Bone marrow (tissue), 2 donors: ENCODE results near the gene HLA-E.
"Not testable (repeated sequence)": the region's sequence is repeated elsewhere in the genome, so short reads cannot be mapped to it uniquely, and the experiment has no call there.

Experiments used
- DNase-seq, 2 donors: peaks; one replicate each; lab custom pipeline; 2025; lab: John Stamatoyannopoulos, UW

HLA-E gene

DNA sequence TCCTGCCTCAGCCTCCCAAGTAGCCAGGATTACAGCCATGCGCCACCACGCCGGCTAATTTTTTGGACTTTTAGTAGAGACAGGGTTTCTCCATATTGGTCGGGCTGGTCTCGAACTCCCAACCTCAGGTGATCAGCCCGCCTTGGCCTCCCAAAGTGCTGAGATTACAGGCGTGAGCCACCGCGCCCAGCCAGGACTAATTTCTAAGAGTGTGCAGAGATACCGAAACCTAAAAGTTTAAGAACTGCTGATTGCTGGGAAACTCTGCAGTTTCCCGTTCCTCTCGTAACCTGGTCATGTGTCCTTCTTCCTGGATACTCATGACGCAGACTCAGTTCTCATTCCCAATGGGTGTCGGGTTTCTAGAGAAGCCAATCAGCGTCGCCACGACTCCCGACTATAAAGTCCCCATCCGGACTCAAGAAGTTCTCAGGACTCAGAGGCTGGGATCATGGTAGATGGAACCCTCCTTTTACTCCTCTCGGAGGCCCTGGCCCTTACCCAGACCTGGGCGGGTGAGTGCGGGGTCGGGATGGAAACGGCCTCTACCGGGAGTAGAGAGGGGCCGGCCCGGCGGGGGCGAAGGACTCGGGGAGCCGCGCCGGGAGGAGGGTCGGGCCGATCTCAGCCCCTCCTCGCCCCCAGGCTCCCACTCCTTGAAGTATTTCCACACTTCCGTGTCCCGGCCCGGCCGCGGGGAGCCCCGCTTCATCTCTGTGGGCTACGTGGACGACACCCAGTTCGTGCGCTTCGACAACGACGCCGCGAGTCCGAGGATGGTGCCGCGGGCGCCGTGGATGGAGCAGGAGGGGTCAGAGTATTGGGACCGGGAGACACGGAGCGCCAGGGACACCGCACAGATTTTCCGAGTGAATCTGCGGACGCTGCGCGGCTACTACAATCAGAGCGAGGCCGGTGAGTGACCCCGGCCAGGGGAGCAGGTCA is at the start of gene HLA-E:
Gene HLA-E (plus strand): TSS at position 429 of the 945 bp plus-strand sequence. CDS start 23 bp downstream, at position 452.
- DNase-seq = peak; percentile 70 to 98

DNA sequence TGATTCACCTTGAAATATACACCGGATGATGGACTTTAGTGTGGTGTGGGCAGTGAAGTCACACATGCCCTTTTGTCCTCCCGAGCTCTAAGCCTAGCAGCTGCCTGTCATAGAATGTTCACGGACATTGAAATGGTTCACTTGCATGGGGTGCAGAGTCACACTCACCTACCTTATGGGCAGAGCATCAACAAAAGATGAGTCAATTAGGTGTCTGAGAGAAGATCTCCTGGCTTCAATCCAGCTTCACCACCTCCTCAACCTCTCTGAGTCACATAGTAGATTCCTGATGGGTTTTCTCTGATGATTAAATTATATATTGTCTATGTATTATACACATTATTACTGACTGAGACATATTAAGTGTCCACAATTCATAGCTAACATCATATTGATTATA is 48.1 kb upstream of the HLA-E start:
- no peak for DNase-seq

DNA sequence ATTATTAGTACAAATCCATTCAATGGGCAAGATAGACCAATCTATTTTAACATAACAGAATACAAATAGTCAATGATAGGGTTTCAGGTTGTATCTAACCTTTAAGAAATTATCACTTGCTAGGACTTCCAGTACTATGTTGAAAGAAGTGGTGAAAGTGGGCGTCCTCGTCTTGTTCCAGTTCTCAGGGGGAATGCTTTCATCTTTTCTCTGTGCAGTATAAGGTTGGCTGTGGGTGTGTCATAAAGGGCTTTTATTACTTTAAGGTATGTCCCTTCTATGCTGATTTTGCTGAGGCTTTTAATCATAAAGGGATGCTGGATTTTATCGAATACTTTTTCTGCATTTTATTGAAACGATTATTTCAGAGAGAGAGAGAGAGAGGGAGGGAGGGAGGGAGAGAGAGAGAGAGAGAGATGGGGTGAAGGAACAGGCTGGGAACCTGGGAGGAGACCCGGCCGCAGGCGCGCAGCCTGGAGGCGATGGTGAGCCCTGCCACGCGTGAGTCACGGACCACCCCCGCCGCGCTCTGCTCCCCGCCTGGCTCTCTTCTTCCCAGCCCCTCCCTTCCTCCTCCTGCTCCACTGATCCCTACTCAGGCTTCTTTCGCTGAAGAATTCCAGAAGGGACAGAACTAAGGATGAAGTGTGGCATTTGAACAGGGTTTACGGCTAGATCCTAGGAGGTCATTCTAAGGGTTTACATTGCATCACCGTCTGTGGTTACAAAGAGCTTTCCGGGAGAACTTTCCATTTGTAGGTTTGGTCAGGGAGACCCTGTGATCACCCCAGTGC is 45.5 kb upstream of the HLA-E start:
- no peak for DNase-seq

DNA sequence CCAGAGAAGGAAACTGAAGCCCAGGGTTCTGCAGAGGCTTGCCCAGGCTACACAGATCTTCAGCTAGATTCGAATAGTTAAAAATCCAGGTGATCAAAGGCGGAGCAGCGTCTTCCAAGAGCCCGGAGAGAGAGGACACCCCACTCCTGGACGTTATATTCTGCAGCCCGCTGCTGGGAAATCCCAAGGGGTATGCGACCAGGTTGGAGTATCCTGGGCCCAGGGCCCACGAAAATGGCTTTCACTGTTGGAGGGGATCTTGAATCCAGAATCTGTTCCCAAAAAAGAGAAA is 44.9 kb upstream of the HLA-E start:
- DNase-seq = no peak

DNA sequence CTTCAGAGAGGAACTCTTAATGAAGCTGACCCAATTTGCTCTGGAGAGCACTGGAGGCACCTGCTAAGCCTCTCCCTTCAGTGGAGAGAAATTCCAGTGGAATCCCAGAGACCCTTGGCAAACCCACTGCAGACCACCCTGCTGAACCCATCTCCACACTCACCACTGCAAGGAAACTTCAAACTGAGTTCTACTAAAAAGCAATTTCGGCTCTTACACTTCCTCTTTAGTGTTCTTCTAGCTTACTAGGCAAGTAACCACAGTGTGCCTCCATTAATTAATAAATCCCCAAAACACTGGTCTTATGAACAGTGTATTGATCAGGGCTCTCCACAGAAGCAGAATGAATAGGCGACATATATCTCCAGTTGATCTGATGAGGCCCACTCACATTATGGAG is 43.0 kb upstream of the HLA-E start:
- no peak for DNase-seq

DNA sequence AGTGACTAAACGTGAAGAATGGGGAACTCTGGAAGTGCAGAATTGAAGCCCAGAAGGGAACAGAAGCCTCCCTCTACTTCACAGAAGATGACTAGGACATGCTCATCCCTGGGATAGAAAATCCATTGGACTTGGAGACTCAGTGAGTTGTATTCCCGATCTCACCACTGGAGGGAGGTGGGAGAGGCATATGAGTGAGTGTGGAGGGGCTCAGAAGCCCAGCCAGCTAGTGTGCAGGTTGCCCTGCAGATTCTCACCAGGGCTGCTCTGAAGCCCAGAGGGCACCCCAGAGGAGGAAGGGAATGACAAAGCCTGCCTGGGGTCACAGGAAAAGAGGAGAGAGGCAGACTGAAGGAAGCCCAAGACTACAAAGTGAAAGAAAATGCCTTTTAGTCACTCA is 42.1 kb upstream of the HLA-E start:
- DNase-seq = no peak

DNA sequence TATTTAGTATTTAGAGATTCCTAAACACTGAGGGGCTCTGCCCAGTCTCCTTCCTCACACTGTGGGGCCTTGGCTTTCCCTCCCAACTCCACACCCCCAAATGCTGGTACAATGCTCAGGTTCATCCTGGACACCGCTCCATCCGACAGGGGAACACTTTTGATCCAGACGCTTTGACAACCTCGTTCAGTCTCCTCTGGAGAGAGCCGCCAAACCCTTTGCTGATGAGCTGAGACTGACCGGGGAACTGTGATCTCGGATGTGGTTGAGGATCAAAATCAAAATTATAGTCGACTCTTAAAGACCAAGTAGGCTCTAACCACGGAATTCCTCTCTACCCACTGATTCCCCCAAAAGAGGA is 38.8 kb upstream of the HLA-E start:
- DNase-seq = no peak

DNA sequence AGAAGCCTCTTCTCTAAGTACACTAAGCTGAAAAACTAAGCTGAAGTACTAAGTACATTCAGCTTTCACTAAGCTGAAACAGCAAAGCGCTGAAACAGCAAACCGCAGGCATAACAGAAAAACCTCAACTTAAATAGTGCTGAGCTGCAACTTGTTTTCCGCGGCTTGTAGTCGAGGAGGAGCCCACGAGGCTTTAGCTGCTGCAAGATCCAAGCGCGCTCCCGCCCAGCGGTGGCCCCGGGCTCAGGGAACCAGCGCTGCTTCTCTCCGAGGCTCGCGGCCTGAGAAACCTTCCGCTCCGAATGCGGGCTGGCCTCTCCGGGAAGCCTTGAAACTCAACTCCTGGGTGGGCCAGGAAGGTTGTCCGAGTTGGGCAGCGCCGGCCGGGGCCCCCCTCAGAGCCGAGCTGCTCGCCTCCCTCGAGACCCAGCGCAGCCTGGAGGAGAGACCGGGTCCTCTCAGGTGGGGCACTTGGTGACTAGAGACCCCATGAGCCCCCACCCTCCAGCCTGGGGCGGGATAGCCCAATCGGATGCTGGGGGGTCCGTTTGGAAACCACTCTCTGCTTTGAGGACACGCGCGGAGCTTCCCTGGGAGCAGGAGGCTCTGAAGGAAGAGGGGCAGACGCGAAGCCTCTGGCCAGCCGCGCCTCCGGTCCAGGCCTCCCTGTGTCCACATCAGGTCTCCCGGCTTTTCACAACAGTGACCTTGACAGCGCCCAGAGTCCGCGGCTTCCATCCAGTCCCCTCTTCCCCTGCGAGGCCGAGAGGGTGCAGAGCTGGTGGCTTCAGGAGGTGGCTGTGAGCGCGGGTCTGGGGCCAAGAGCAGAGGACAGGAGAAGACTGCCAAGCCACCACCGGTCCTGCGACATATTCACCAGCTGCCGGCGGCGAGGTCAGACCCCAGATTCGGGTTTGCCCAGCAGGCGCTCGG is 38.1 kb upstream of the HLA-E start:
- DNase-seq = peak in 1 of 2 donors; percentile 46

DNA sequence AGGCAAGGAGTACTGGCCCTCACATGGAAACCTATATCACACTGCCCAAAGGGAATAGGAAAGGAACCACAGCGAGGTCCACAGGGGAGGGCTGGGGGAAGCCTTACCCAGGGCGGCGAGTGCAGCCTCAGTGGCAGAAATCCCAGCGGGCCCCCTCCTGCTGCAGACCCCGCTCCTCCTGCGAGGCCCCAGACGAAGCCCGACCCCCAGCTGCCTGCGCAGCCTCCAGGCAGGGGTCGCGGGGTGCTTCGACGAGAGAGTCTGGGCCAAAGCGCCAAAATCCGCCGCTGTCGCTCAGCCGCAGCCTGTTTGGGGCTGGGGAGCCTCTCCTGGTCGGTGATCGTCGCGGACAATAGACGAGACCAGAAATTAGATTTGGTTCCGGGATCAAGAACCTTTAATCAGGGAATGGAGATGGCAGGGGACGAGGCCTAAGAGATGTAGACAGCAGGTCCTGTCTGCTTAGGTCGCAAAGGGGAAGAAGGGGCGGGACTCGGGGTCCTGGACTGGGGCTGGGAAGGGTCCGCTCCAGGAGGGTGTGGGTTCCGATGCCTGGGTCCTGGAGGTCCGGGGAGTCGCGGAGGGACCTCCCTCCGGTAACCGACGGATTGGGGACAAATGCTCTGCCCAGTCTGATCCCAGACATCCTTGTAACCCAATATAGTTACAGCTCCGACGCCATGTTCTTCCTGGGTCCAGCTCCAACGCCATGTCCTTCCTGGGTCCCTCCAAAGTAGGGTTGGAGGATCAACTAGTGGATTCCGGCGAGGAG is 36.4 kb upstream of the HLA-E start:
- DNase-seq = no peak

DNA sequence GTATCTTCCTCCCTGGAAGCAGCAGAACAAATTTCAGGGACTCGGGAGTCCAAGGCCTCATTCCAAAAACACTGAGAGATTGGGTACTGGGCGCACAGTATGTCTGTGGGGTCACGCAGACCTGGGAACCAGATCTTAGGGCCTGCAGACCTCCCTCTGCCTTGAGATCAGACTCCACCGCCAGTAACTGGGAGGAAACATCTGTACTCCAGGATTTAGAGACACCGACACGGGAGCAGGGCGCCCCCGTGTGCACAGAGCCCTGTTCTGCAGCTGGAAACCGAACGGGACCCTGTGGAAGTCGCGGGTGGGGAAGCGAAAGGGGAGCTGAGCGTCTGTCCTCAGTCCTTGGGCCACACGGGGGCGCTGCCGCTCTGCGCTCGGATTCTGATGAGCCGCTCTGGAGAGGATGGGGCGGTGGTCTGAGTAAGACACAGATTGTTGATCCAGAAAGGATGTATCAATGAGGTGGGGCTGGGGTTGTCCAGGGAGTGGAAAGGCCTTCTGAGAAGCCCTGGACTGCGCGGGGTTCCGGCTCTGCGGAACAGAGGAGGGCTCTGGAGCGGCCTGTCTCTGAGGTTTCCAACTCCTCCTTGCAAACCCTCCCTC is 35.7 kb upstream of the HLA-E start:
- DNase-seq = peak; percentile 52 to 84

DNA sequence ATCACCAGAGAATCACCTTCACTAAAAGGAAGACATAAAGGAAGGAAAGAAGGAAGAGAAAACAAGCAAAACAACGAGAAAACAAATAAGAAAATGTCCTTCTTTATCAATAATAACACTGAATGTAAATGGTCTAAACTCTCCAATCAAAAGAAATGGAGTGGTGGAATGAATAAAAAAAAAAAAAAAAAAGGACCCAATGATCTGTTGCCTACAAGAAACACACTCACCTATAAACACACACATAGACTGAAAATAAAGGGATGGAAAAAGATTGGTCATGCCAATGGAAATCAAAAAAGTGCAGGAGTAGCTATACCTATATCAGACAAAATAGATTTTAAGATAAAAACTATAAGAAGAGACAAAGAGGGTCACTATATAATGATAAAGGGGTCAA is 30.2 kb upstream of the HLA-E start:
- no peak for DNase-seq

DNA sequence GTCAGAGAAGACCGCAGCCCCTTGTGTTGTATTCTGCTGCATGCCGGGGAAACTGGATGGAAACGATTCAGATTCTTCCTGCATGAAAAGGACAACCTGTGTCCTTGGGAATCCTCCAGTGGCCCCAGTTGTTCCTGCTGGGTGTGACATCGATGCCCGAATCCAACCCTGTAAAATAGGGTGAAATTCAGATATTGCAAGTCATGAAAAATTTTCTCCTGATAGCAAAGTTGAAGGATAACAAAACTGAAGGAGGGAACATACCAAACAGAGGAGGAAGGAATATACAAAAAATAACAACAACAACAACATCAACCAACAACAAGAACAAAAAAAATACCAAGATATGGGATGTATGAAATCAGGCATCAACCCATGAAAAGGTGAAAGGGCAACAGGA is 28.3 kb upstream of the HLA-E start:
- DNase-seq = no peak

DNA sequence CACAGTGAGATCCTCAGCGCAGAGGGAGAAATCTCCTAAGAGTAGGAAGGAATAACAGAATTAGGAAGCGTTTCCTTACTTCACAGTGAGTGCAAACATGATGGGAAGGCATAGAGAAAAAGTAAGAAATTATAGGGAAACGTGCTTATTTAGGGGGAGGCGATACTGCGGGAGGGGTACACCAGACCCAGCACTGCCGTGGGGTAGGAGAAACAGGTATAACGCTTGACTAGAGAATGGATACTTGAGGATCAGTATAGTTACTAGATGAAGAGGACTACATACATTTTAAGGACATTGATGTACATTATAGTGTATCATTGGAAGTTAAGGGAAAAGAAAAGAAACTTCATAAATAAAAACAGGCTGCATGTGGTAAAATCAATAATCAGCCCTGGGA is 26.8 kb upstream of the HLA-E start:
- no peak for DNase-seq

DNA sequence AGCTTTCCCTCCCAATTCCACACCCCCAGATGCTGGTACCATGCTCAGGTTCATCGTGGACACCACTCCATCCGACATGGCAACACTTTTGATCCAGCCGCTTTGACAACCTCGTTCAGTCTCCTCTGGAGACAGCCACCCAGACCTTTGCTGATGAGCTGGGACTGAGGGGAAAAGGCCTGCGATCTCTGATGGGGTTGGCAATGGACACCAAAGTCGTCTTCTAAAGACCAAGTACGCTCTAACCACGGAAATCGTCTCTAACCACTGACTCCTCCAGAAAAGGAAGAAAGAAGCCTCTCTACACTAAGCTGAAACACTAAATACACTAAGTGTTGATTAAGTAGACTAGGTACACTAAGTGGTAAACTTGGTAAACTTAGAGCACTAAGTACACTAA is 26.1 kb upstream of the HLA-E start:
- DNase-seq = no peak

DNA sequence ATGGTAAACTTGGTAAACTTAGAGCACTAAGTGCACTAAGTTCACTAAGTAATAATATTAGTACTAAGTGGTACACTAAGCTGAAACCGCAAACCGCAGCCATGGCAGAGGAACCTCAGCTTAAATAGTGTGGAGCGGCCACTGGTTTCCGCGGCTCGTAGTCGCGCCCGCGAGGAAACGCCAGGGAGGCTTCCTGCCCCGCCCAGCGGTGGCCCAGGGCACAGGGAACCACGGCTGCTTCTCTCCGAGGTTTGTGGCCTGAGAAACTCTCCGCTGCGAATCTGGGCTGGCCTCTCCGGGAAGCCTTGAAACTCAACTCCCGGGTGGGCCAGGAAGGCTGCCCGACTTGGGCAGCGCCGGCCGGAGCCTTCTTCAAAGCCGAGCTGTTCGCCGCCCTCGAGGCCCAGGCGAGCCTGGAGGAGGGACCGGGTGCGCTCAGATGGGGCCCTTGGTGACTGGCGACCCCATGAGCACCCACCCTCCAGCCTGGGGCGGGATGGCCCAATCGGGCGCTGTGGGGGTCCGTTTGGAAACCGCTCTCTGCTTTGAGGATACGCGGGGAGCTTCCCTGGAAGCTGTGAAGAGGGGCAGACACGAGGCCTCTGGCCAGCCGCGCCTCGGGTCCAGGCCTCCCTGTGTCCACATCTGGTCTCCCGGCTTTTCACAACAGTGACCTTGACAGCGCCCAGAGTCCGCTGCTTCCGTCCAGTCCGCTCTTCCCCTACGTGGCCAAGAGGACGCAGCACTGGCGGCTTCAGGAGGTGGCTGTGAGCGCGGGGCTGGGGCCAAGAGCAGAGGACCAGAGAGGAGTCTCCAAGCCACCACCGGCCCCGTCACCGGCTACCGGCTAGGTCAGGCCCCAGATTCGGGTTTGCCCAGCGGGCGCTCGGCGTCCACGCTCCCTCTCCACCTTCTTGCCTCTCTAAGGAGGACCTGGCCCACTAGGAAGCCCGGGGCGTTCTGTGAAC is 25.4 kb upstream of the HLA-E start:
- DNase-seq = peak; percentile 35 to 47

DNA sequence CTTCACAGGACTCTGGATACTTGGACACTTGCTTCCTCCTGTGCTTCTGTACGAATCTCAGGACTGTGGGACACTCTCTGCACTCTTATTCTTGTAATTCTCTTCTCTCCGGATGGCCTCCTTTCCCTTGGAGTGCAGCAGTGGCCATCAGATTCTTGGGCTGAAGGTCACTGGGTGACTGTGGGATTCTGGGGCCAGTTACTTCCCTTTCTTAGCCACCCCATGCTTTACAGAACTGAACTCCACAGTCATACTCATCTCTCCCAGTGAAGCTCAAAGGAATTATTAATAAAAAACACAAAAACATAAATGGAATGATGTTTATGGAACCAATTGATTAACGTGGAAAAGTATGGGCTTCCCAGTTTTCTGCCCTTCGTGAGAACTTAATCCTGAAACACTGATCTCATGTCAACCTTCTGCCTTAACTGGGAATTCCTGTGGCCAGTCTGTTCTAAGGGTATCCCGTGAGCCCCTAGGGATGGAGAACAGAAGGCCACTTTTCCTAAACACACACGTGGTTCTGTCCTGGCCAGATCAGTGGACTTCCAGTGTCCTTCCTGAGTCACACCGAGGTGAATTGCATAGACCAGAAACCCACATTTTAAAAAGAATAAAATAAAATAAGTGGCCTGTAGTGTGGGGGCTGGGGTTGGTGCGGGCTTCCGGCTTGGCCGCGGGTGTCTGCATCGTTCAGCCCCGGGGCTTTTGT is 23.6 kb upstream of the HLA-E start:
- DNase-seq = no peak

DNA sequence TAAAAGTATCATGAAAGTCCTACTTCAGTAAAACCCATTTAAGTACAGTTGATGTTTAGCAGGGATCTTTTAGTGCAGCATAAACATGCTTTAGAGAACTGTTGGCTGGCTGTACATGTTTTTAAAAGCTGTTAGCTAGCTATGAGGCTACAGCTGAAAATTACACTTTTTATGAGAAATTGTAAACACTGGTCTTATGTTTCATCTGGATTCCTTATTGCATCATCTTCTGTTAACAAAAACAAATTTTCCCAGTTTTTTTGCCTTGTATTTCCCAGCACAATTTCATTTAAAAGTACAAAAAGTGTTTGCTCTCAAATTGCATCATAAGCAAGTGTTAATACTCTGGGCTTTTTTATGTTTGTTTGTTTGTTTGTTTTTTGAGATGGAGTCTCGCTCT is 18.3 kb upstream of the HLA-E start:
- DNase-seq = no peak

DNA sequence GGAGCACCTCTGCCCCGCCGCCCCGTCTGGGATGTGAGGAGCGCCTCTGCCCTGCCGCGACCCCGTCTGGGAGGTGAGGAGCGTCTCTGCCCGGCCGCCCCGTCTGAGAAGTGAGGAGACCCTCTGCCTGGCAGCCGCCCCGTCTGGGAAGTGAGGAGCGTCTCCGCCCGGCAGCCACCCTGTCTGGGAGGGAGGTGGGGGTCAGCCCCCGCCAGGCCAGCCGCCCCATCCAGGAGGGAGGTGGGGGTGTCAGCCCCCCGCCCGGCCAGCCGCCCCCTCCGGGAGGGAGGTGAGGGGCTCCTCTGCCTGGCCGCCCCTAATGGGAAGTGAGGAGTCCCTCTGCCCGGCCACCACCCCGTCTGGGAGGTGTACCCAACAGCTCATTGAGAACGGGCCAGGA is 14.2 kb upstream of the HLA-E start:
- DNase-seq = not testable (repeated sequence)

DNA sequence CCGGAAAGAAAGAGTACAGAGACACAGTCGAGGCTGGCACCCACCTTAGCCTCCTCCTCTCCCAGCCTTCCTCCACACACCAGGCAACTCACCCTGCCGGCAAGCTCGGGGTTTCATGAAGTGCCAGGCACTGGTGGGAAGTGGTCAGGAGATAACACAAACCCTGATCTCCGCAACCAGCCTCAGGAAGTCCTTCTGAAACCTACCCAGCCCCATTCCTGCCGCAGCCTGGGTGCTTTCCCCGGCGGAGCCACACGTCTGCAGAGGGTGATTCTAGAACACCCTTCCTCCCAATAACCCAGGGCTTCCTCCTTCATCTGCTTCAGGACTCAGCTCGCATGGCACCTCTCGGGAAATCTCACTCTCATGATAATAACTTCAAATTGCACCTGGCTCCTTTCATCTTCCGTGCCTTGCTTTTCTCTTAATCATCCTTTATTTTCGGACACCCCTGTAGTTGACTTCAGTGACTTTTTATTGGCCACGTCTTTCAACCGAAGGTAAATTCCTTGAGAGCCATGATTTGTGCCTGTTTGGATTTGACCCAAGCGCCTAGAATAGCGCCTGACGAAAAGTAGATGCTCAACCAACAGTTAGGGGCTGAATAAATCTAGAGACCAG is 8.7 kb upstream of the HLA-E start:
- DNase-seq = peak in 1 of 2 donors; percentile 25
